ENCODE data around the gene RAB3GAP2. TPM values are rescaled to one million over a fixed set of nuclear protein-coding genes. Genes with fewer than 3 reads are reported as not detected.
A peak's percentile ranks its signal among the peaks of the same experiment; 100 is the strongest.
"Not testable (repeated sequence)": the region's sequence is repeated elsewhere in the genome, so short reads cannot be mapped to it uniquely, and the experiment has no call there.

The RAB3GAP2 gene
- total RNA-seq, 1 donor from 2014 or later, result 33.0 TPM

- H3K27me3 ChIP-seq (ENCODE audit: control insufficient read depth, insufficient read depth, low read length), result no peaks in the 10 kb centered on the region
- no peaks in the 10 kb centered on the region for H3K36me3 ChIP-seq (ENCODE audit: control insufficient read depth, insufficient read depth, low read length)
- TF ChIP-seq, protein P1, sequence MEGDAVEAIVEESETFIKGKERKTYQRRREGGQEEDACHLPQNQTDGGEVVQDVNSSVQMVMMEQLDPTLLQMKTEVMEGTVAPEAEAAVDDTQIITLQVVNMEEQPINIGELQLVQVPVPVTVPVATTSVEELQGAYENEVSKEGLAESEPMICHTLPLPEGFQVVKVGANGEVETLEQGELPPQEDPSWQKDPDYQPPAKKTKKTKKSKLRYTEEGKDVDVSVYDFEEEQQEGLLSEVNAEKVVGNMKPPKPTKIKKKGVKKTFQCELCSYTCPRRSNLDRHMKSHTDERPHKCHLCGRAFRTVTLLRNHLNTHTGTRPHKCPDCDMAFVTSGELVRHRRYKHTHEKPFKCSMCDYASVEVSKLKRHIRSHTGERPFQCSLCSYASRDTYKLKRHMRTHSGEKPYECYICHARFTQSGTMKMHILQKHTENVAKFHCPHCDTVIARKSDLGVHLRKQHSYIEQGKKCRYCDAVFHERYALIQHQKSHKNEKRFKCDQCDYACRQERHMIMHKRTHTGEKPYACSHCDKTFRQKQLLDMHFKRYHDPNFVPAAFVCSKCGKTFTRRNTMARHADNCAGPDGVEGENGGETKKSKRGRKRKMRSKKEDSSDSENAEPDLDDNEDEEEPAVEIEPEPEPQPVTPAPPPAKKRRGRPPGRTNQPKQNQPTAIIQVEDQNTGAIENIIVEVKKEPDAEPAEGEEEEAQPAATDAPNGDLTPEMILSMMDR (IDR thresholded peaks at IDR 0.05; ENCODE audit: insufficient read depth, low read length, poor library complexity, severe bottlenecking), result peak; percentile 32
- DNase-seq (ENCODE audit: low read depth), result no peak
- no peak overlapping the region for H3K4me3 ChIP-seq (ENCODE audit: low read depth, low read length)
Measured at GRCh38 chr1:220217383-220217988, 54.8 kb downstream of the RAB3GAP2 start.

GRCh38 chr1:220213382-220213983 is 58.8 kb downstream of the RAB3GAP2 start:
- Histone ChIP-seq H3K27me3 (ENCODE audit: control insufficient read depth, insufficient read depth, low read length) (no peaks in the 10 kb centered on the region), H3K36me3 (ENCODE audit: control insufficient read depth, insufficient read depth, low read length) (no peaks in the 10 kb centered on the region), H3K4me3 (ENCODE audit: low read depth, low read length) (no peak overlapping the region)
- no peak for DNase-seq (ENCODE audit: low read depth)
- TF ChIP-seq, protein P1 (IDR thresholded peaks at IDR 0.05; ENCODE audit: insufficient read depth, low read length, poor library complexity, severe bottlenecking), result no peak

DNA sequence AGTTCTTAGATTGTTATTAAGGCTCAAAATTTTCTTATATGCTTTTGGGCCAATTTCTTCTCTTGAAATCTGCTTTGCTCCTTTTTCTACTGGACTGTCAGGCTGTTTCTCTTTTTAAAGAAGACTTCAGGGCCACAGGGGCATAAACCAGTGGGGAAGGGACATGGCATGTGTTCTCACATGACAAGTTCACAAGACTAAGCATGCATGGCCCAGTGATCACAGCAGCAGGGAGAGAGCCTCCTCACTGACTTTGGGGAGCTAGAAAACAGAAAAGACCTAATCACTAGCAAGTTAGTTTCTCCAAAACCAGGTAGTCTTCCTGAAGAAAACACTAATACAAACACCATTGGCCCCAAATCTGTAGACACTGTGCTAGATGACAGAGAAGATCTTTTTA is 64.8 kb downstream of the RAB3GAP2 start:
- no peak overlapping the region for H3K4me3 ChIP-seq (ENCODE audit: low read depth, low read length)
- H3K27me3 ChIP-seq (ENCODE audit: control insufficient read depth, insufficient read depth, low read length), result no peaks in the 10 kb centered on the region
- DNase-seq (ENCODE audit: low read depth), result no peak
- no peaks in the 10 kb centered on the region for H3K36me3 ChIP-seq (ENCODE audit: control insufficient read depth, insufficient read depth, low read length)
- TF ChIP-seq, protein P1 (IDR thresholded peaks at IDR 0.05; ENCODE audit: insufficient read depth, low read length, poor library complexity, severe bottlenecking), result no peak

GRCh38 chr1:220204758-220205157 is 67.5 kb downstream of the RAB3GAP2 start:
- not testable (repeated sequence) for DNase-seq (ENCODE audit: low read depth); H3K36me3 ChIP-seq (ENCODE audit: control insufficient read depth, insufficient read depth, low read length)

GRCh38 chr1:220203816-220204215 is 68.4 kb downstream of the RAB3GAP2 start:
- TF ChIP-seq, protein P1 (IDR thresholded peaks at IDR 0.05; ENCODE audit: insufficient read depth, low read length, poor library complexity, severe bottlenecking), result no peak
- H3K36me3 ChIP-seq (ENCODE audit: control insufficient read depth, insufficient read depth, low read length), result no peaks in the 10 kb centered on the region
- DNase-seq (ENCODE audit: low read depth), result no peak
- H3K4me3 ChIP-seq (ENCODE audit: low read depth, low read length), result no peak overlapping the region
- H3K27me3 ChIP-seq (ENCODE audit: control insufficient read depth, insufficient read depth, low read length), result no peaks in the 10 kb centered on the region

More at GRCh38 chr1:220204758-220205157, 67.5 kb downstream of the RAB3GAP2 start:
- not testable (repeated sequence) for H3K4me3 ChIP-seq (ENCODE audit: low read depth, low read length); H3K27me3 ChIP-seq (ENCODE audit: control insufficient read depth, insufficient read depth, low read length)

DNA sequence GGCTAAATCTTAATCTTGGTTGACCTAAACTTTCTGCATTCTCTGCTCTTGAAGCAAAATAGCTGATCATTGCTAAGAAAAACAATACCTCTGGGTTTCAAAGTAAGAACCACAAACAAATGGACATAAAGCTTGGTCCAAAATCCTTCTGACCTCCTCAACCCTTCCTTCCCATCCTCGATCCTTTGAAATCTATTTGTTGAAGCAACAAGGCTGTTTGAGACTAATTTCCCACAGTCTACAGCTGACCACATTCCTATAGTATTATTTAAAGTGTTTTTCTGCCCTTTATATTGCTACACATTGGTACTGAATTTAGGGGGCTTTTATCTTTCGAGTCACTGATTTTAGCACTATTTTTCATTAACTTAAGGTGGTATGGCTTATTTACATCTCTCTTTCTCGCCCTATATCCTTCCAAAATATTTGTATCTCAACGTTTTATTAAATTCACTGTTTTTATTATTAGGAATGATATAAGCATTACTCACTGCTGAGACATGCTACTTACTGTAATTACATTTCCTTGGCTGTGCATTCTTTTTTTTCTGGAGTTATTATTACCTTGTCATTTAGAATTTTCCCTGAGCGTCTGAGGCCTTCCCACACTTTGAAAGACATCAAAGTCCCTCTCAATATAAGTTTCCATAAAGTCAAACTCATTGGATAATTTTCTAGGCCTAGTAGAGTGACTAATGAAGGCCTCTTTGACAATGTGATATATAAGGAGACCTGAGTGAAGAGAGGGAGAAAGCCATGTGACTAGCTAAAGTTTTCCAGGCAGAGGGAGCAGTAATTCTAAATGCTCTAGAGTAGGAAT is 73.9 kb downstream of the RAB3GAP2 start:
- H3K27me3 ChIP-seq (ENCODE audit: control insufficient read depth, insufficient read depth, low read length), result no peaks in the 10 kb centered on the region
- no peak overlapping the region for H3K4me3 ChIP-seq (ENCODE audit: low read depth, low read length)
- no peaks in the 10 kb centered on the region for H3K36me3 ChIP-seq (ENCODE audit: control insufficient read depth, insufficient read depth, low read length)
- DNase-seq (ENCODE audit: low read depth), result no peak
- TF ChIP-seq, protein P1 (IDR thresholded peaks at IDR 0.05; ENCODE audit: insufficient read depth, low read length, poor library complexity, severe bottlenecking), result no peak
